Hematopoietic multipotent progenitor cell treated with erythropoietin and hydrocortisone succinate and interleukin-3 and kit ligand, for 15 days (in vitro differentiated cells): ENCODE data around the gene LSM12.
A peak's percentile ranks its signal among the peaks of the same experiment; 100 is the strongest.
"Not testable (repeated sequence)": the region's sequence is repeated elsewhere in the genome, so short reads cannot be mapped to it uniquely, and the experiment has no call there.

ENCODE experiments used
- DNase-seq: peaks from one replicate; pipeline ENCODE4 v3.0.0-alpha.2; 2015; ENCODE audit warnings: low spot score

The LSM12 gene

GRCh38 chr17:44066204-44066930 is at the start of gene LSM12:
LSM12 (minus strand) TSS chr17:44066671; CDS start chr17:44066587, 84 bp downstream.
- peak; percentile 92 for DNase-seq

- peak; percentile 33 for DNase-seq
Observed at GRCh38 chr17:44115585-44116415, 49.3 kb upstream of the LSM12 start.

GRCh38 chr17:44113868-44114840 is 47.7 kb upstream of the LSM12 start:
- no peak for DNase-seq

- no peak for DNase-seq
Observed at GRCh38 chr17:44113382-44113781, 46.9 kb upstream of the LSM12 start.

GRCh38 chr17:44112284-44113280 is 46.1 kb upstream of the LSM12 start:
- no peak for DNase-seq

GRCh38 chr17:44111777-44112176 is 45.3 kb upstream of the LSM12 start:
- DNase-seq: no peak

GRCh38 chr17:44110823-44111633 is 44.6 kb upstream of the LSM12 start:
- peak; percentile 39 for DNase-seq

- no peak for DNase-seq
Observed at GRCh38 chr17:44110011-44110686, 43.7 kb upstream of the LSM12 start.

- no peak for DNase-seq
Observed at GRCh38 chr17:44109312-44109630, 42.8 kb upstream of the LSM12 start.

GRCh38 chr17:44108440-44109311 is 42.2 kb upstream of the LSM12 start:
- no peak for DNase-seq

GRCh38 chr17:44106801-44107200 is 40.3 kb upstream of the LSM12 start:
- no peak for DNase-seq

GRCh38 chr17:44105941-44106340 is 39.5 kb upstream of the LSM12 start:
- no peak for DNase-seq

- no peak for DNase-seq
Observed at GRCh38 chr17:44105483-44105882, 39.0 kb upstream of the LSM12 start.

GRCh38 chr17:44102849-44103622 is 36.6 kb upstream of the LSM12 start:
- no peak for DNase-seq

GRCh38 chr17:44101858-44102257 is 35.4 kb upstream of the LSM12 start:
- not testable (repeated sequence) for DNase-seq

- DNase-seq: no peak
Observed at GRCh38 chr17:44097110-44097958, 30.9 kb upstream of the LSM12 start.
